ENCODE measurements around the gene GLDN. TPM values are rescaled to one million over a fixed set of nuclear protein-coding genes. Genes with fewer than 3 reads are reported as not detected.

The GLDN gene
- polyA plus RNA-seq, 1 of the 3 experiments (the other 2 are of a cell fraction) = not detected

GRCh38 chr15:51316636-51317035, 24.8 kb upstream of the GLDN start:
- Histone ChIP-seq H2AFZ (ENCODE audit: low read depth) (no peak overlapping the region), H3K9me3 (no peaks in the 10 kb centered on the region), H3K4me2 (no peak overlapping the region), H3K36me3 (replicated peaks in 1 of 2; ENCODE audit: control insufficient read depth in 1 of 2, insufficient read depth in 2 of 2, low read length in 1 of 2) (no peaks in the 10 kb centered on the region), H3K4me3 (ENCODE audit: low read depth in 2 of 2, low read length in 1 of 2) (no peak overlapping the region), H3K9ac (no peak overlapping the region), H4K20me1 (ENCODE audit: insufficient read depth) (no peaks in the 10 kb centered on the region), H3K27me3 (ENCODE audit: insufficient read depth) (no peaks in the 10 kb centered on the region), H3K27ac (ENCODE audit: low read depth in 2 of 2, low read length in 1 of 2) (no peak overlapping the region), H3K79me2 (ENCODE audit: insufficient read depth) (no peaks in the 10 kb centered on the region), H3K9me2 (no peaks in the 10 kb centered on the region), H3K4me1 (ENCODE audit: control insufficient read depth in 1 of 2, insufficient read depth in 2 of 2, low read depth in 1 of 2, low read length in 1 of 2) (no peaks in the 10 kb centered on the region; a peak in 1 of 4 replicates), H3F3A (replicated peaks; ENCODE audit: insufficient read depth) (no peaks in the 10 kb centered on the region)
- ChIA-PET CTCF (no interaction called here), POLR2A (no interaction called here)
- 28% methylated on average over 1 of the region's 1 CpG for WGBS (ENCODE audit: low lambda C conversion rate)
- DNase-seq = no peak
- TF ChIP-seq TEAD4 (IDR thresholded peaks at IDR 0.05; ENCODE audit: borderline replicate concordance, insufficient read depth) (no peak), CTCF (IDR thresholded peaks at IDR 0.05) (no peak), MXI1 (IDR thresholded peaks at IDR 0.05; ENCODE audit: low read depth, low read length) (no peak)

DNA sequence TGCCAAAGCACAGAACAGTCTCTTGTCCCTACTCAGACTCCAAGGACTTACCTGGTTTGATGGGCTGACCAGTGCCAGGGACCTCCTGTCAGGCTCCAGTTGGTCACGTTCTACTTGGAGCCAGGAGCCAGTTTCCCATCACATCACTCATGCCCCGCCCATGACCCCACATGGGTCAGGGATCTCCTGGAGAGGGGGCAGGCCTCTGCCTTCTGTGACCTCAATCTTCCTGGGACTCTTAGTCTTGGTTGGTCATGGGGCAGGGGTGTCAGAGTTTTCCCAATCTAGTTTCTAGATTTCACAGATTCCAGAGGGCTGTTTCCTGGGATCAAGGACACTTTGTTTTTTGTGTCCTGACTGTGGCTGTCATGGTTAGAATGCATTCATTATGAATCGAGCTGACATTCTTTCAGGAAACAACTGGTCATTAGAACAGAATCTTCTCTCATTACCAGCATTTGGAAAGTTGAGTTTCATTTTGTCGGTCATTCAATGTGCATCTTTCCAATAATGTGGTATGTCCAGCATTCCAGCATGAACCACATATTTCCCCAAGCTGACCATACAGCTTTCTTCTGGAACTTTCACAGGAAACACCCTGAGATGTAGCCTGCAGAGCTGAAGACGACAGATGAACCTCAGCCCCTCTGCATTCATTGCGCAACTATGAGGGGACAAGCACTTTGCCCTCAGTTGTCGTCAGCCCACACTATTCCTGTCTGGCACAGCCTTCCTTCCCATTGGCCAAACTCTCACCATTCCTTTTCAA, 22.9 kb upstream of the GLDN start:
- ChIA-PET POLR2A (no interaction called here), CTCF (interaction anchor here (1.1 to 1.2 kb wide), 3 partner anchors 12 to 81 kb away, joined by 3 to 4 read pairs (median 4); no protein-coding TSS in a partner anchor)
- Histone ChIP-seq H3K27me3 (ENCODE audit: insufficient read depth) (no peaks in the 10 kb centered on the region), H3K27ac (ENCODE audit: low read depth in 2 of 2, low read length in 1 of 2) (no peak overlapping the region), H3K9me3 (no peaks in the 10 kb centered on the region), H3K79me2 (ENCODE audit: insufficient read depth) (no peaks in the 10 kb centered on the region), H3K4me1 (ENCODE audit: control insufficient read depth in 1 of 2, insufficient read depth in 2 of 2, low read depth in 1 of 2, low read length in 1 of 2) (no peaks in the 10 kb centered on the region), H3K4me3 (ENCODE audit: low read depth in 2 of 2, low read length in 1 of 2) (no peak overlapping the region), H3K4me2 (no peak overlapping the region), H3F3A (replicated peaks; ENCODE audit: insufficient read depth) (no peaks in the 10 kb centered on the region), H3K9ac (no peak overlapping the region), H3K9me2 (no peaks in the 10 kb centered on the region), H2AFZ (ENCODE audit: low read depth) (no peak overlapping the region), H4K20me1 (ENCODE audit: insufficient read depth) (no peaks in the 10 kb centered on the region), H3K36me3 (replicated peaks in 1 of 2; ENCODE audit: control insufficient read depth in 1 of 2, insufficient read depth in 2 of 2, low read length in 1 of 2) (no peaks in the 10 kb centered on the region)
- no peak for TF ChIP-seq RCOR1 (IDR thresholded peaks at IDR 0.05; ENCODE audit: low read length)
- no peak for TF ChIP-seq CTCF (IDR thresholded peaks at IDR 0.05)
- no peak for TF ChIP-seq FOXM1 (IDR thresholded peaks at IDR 0.05; ENCODE audit: low read depth)
- TF ChIP-seq POLR2AphosphoS5 (IDR thresholded peaks at IDR 0.05; ENCODE audit: low read depth, low read length) = no peak
- no peak for TF ChIP-seq RAD21 (IDR thresholded peaks at IDR 0.05; ENCODE audit: low read length)
- TF ChIP-seq TAF1 (IDR thresholded peaks at IDR 0.05; ENCODE audit: borderline replicate concordance, low read depth, low read length) = no peak
- TF ChIP-seq YY1 (IDR thresholded peaks at IDR 0.05; ENCODE audit: low read depth) = no peak
- TF ChIP-seq TCF12 (IDR thresholded peaks at IDR 0.05) = no peak
- no peak for DNase-seq
- 46% methylated on average over 7 of the region's 7 CpGs for WGBS (ENCODE audit: low lambda C conversion rate)

Measured in SK-N-SH (cell line).